GM13976 (cell line): ENCODE results near the gene CDKN3.
"Not testable (repeated sequence)": the region's sequence is repeated elsewhere in the genome, so short reads cannot be mapped to it uniquely, and the experiment has no call there.

Source experiments
- DNase-seq: peaks from one replicate; pipeline ENCODE4 v3.0.0; 2012; ENCODE audit warnings: low spot score
- CTCF ChIP-seq: IDR thresholded peaks from 2 replicates; pipeline ENCODE4 v1.5.1; 2012; ENCODE audit warnings: borderline replicate concordance, mild to moderate bottlenecking; ENCODE audit not compliant: insufficient read depth; ENCODE audit errors: extremely low read depth, missing control alignments, control extremely low read depth
- in situ Hi-C: fragments of 300-500 bp; cut with MboI; formaldehyde crosslinking; loops from one replicate; pipeline ENCODE4 v1.12.0; 2022; ENCODE audit warnings: low sequenced_read_pairs, mixed read lengths, inconsistent platforms; ENCODE audit not compliant: unreplicated experiment

CDKN3 gene

DNA sequence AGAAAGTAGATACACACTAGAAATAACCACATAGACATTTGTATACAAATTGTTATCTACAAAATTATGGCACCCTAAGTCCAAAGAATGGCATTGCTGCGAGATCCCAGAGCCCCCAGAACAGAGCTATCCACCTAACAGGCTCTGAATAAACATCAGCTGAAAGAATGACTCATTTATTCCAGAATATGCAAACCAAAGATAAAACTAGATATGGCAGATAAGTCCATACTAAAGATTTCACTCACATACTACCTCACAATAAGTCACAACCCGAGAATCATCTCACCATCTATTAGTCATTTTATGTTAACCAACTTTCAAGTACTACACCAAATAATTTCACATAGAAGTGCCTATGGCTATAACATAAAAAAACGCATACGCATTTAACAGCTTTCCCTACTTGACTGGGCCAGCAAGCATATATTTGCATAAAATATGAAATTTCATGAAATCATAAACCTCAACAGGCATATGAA lies 38.7 kb downstream of the CDKN3 start:
- in situ Hi-C loops = no loop called here
- peak; percentile 28 for DNase-seq

GRCh38 chr14:54437954-54438353 lies 41.1 kb downstream of the CDKN3 start:
- in situ Hi-C loops = not testable (repeated sequence)

More for the DNA sequence above, 38.7 kb downstream of the CDKN3 start:
- no peak for TF ChIP-seq CTCF

GRCh38 chr14:54438703-54439102 lies 41.9 kb downstream of the CDKN3 start:
- in situ Hi-C loops = no loop called here
- TF ChIP-seq CTCF = no peak
- DNase-seq = no peak

More at GRCh38 chr14:54437954-54438353, 41.1 kb downstream of the CDKN3 start:
- not testable (repeated sequence) for DNase-seq

GRCh38 chr14:54440037-54440436 lies 43.2 kb downstream of the CDKN3 start:
- no peak for DNase-seq
- in situ Hi-C loops = no loop called here
- no peak for TF ChIP-seq CTCF

DNA sequence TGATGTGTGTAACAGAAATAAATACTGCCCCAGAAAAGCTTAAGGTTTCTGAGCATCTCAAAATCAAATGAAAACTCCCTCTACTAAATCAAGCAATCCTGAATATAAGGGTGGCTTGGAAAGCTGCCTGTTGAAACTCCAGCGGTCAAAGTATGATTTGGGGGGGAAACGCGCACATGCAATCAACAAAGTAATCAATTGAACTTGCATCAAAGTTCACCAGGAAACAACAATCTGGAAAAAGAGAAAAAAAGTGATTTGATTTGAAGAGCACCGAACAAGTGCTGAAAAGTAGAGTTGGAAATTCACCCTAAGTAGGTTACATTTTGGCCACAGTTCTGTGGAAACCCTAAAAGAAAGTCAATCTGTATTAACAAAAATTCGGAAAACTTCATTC lies 43.7 kb downstream of the CDKN3 start:
- no peak for TF ChIP-seq CTCF
- in situ Hi-C loops = no loop called here
- no peak for DNase-seq

- in situ Hi-C loops = no loop called here
- TF ChIP-seq CTCF = peak; percentile 97
Measured at GRCh38 chr14:54440873-54441868, 44.4 kb downstream of the CDKN3 start, which contains the start of gene CNIH1. Gene CNIH1 (minus strand): TSS chr14:54441374. CDS start chr14:54441327, 47 bp downstream.

DNA sequence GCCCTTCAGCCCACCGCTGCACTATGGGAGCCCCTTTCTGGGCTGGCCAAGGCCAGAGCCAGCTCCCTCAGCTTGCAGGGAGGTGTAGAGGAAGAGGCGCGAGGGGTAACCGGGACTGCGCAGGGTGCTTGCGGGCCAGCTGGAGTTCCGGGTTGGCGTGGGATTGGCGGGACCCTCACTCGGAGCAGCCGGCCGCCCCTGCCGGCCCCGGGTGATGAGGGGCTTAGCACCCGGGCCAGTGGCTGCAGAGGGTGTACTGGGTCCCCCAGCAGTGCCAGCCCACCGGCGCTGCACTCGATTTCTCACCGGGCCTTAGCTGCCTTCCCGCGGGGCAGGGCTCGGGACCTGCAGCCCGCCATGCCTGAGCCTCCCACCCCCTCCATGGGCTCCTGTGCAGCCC lies 46.2 kb downstream of the CDKN3 start:
- in situ Hi-C loops, DNase-seq: not testable (repeated sequence)

More at GRCh38 chr14:54440873-54441868, 44.4 kb downstream of the CDKN3 start, which contains the start of gene CNIH1:
- DNase-seq = peak; percentile 97

- in situ Hi-C loops = no loop called here
- TF ChIP-seq CTCF = no peak
- no peak for DNase-seq
Measured at GRCh38 chr14:54443981-54444380, 47.2 kb downstream of the CDKN3 start.
